Forelimb muscle (tissue), 1 donor: ENCODE measurements around the gene BRINP2. TPM values are rescaled to one million over a fixed set of nuclear protein-coding genes. Genes with fewer than 3 reads are reported as not detected.

Experiments used
- DNase-seq: peaks from one replicate; pipeline ENCODE4 v3.0.0-alpha.2; 2013; ENCODE audit warnings: low read depth
- polyA plus RNA-seq: library from polyadenylated mRNA; unstranded; fragments of 120-200 nt; gene quantifications from one replicate; pipeline ENCODE4 v1.2.1, GENCODE V29; 2013; ENCODE audit not compliant: insufficient read length

The BRINP2 gene
- polyA plus RNA-seq, 1 donor: 0.35 TPM

DNA sequence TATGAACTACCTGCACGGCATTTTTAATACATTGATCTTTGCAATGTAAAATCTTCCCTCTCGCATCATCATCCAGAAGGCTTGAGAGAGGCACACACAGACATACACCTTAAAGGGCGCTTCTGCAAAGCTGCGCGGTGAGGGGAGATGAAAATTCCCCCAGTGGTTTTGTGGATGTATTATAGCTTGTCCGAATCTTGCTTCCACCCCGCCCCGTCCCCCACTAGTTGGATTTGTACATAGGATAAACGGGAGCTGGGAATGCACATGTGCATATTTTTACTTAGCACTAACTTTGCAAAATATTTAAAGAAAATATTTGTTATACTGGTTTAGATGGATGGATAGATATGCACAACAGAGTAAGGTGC is 5.7 kb upstream of the BRINP2 start:
- no peak for DNase-seq

GRCh38 chr1:177171536-177172123 is 872 bp downstream of the BRINP2 start:
- no peak for DNase-seq

GRCh38 chr1:177172272-177172671 is 1.5 kb downstream of the BRINP2 start:
- DNase-seq: no peak

DNA sequence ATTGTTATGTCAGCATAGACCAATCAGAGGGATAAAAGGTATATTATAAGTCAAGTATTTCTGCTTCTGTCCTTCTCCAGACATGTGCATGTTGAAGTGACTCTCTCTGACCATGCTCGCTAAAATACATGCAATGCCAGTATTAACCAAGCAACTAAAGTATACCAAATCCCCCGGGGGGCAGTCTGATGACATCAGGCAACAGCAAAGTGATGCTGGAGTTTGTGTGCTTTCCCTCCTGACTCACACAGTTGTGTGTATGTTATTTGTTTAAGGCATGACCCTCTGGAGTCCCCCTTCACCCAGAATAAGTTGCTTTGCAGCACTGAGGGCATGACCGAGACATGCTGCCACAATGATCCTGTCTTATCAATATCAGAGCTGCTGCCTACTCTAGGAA is 2.1 kb downstream of the BRINP2 start:
- DNase-seq: no peak

DNA sequence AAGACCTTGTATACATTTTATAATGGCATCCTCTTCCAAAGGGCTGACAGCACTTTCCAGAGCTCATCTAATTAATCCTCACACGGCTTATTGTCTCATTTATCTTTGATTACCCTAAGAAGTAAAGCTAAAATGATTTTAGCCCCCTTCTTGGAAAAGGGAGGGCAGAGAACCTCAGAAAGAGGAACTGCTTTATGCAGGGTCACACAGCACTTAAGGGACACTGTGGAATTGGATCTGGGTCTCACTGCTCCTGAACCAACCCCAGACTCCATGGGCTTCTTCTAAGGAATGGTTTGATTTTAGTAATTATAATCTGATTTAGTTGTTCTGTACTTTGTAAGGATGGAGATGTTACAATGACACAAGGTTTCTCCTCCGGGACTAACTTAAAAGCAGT is 3.2 kb downstream of the BRINP2 start:
- DNase-seq: no peak

GRCh38 chr1:177174921-177175634 is 4.3 kb downstream of the BRINP2 start:
- DNase-seq: no peak

DNA sequence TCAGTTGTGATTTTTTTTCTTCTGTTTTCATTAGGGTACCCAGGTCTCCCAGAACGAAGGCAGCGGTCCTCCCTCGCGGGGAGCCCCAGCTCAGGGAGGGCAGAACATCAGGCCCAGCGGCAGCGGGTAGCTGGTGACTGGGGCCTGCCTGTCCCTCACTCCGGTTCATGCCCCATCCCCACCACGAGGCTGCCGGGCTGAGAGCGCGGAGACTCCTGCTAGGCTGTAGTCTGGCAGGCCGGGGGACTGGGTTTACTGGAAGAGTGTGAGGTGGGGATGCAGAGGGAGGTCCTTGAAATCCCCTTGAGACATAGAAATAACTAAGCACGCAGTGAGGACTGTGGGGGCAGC is 10.5 kb downstream of the BRINP2 start:
- DNase-seq: no peak

DNA sequence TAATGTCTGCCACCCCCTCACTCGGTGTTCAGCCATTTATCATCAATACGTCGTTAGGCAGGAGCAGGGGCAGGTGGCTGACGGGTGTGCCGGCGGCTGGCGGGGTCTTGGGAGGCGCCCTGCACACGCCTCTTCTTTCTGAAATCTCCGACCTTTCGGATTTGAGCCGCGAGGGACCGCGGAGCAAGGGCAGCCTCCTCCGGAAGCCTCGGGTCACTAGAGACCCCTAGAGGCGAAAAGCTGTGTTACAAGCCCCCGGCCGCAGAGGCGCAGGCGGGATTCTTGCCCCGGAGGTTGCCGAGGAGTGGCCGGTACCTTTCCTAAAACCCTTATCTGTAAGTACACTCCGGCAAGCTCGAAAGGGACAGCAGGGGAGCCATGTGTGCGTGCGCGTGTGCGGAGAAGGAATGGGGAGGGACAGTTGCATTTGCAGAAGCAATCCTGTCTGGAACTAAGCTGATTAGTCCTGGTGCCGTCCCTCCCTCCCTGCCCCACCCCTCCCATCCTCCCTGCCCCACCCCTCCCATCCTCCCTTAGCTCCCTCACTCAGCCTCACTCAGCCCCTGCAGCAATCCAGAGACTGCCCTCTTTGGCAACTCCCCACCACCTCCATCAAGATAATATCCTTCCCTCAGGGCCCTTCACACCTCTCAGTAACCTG is 11.0 kb downstream of the BRINP2 start:
- peak; percentile 14 for DNase-seq

GRCh38 chr1:177183836-177184235 is 13.1 kb downstream of the BRINP2 start:
- no peak for DNase-seq

DNA sequence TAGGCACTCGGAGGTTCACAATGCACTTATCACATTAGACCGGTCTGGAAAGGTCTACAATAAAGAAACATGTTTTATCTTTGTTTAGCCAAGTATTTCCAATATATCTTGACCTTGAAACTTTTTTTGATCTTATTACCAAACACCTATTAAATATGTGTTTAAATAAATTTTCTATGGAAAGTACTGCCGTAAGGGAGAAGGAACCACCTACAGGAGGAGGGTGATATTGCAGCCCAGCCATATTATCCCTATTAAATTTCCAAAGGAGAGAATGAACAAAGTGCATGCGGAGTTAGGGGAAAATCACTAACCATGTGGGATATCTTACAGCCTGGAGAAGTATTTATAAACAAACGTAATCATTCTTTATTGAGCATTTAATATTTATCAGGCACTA is 14.5 kb downstream of the BRINP2 start:
- no peak for DNase-seq

GRCh38 chr1:177186639-177187038 is 15.9 kb downstream of the BRINP2 start:
- no peak for DNase-seq

- DNase-seq: no peak
Observed at GRCh38 chr1:177190308-177190970, 19.7 kb downstream of the BRINP2 start.

GRCh38 chr1:177198243-177198642 is 27.5 kb downstream of the BRINP2 start:
- no peak for DNase-seq

DNA sequence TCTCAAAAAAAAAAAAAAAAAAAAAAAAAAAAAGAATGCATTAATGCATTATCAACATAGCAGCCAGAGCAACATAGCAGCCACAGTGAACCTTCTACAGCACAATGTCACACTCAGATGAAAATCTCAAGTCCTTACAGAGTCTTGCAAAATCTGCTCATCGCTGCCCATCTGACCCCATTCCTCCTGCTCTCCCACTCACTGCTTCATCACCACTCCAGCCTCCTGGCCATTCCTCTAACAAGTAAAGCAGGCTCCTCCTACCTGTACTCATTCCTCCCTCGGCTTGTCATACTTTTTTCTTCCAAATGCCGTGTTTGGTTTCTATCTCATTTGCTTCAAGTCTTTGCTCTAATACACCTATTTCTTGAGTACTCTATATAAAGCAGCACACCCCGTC is 29.5 kb downstream of the BRINP2 start:
- DNase-seq: no peak

GRCh38 chr1:177206831-177207355 is 36.1 kb downstream of the BRINP2 start:
- no peak for DNase-seq

DNA sequence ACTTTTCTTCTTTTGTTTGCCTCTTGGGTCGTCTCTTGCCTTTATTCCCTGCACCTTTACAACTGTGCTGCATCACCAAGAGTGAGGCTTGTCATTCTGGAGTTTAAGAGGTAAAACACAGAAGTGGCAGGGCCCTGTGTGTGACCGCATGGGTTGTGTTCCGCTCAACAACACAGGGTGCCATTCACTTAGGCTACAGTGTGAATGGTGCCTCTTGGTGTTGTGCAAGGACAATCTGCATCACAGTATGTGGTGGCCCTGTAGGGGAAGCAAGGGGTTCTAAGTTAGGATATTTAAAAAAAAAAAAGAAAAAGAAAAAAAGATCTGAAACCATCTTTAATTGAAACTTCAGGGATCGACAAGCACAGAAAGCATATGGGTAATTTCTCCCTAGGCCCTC is 38.2 kb downstream of the BRINP2 start:
- no peak for DNase-seq

DNA sequence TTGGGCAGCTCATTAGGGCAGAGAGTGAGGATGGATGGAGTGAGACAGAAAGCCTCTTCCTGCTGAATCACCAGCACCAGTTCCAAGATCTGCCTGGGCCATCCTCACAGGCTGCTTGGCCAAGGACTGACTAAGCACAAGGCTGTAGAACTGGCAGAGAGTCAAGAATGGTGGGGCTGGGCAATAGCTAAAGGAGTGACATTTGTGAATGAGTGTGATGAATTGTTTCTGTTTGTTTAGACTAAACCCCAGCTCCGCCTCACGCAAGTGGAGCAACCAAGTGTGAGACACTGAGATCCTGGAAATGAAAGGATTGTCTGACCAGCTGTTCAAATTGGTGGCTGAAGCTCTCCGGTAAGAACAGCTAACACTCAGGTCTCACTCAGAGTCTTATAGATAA is 38.6 kb downstream of the BRINP2 start:
- peak; percentile 26 for DNase-seq

DNA sequence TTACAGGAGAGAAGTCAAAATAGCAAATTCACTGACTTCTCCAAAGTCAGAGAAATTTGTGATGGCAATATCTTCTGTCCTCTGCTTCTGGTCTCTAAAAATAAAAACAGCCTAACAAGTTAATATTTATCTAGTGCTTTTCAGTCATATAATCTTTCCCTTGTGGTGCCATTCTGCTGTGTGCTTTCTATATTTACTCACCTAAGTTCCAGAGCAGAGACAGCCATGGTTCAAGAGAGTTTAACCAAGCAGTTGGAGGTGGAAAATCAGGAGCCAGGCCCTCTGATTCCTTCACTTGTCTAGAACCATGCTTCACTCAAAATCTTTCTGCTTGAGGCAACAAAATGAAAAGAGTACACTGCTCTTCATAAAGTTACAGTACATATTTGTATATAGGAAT is 39.3 kb downstream of the BRINP2 start:
- DNase-seq: no peak

DNA sequence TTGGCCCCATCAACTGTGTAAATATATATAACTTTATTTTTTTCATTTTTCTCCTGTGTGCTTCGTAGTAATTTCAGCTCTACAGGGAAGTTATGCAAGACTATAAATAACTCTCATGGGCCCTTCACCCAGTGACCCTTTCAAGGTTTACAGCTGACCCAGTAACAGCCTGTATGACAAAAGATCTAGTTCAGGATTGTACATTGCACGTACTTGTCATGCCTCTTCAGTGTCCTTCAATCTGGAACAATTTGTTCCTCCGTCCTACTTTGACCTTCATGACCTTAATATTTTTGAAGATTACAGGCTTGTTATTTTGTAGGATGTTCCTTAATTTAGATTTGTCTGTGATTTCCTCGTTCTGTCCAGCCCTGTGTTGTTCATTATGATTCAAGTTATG is 40.5 kb downstream of the BRINP2 start:
- DNase-seq: no peak

GRCh38 chr1:177216587-177217202 is 45.9 kb downstream of the BRINP2 start:
- no peak for DNase-seq

- no peak for DNase-seq
Observed at GRCh38 chr1:177219554-177220458, 49.0 kb downstream of the BRINP2 start.
